BJ (cell line): ENCODE measurements around the gene KIF26B. TPM values are rescaled to one million over a fixed set of nuclear protein-coding genes. Genes with fewer than 3 reads are reported as not detected.
"Not testable (repeated sequence)": the region's sequence is repeated elsewhere in the genome, so short reads cannot be mapped to it uniquely, and the experiment has no call there.

Source experiments
- CTCF ChIA-PET: fragments of 350-600 bp; formaldehyde crosslinking; extraction: SDS; loops from one replicate; lab custom pipeline; 2021; ENCODE audit warnings: antibody characterized with exemption, inconsistent platforms; lab: Yijun Ruan, JAX
- POLR2A ChIA-PET: fragments of 300-600 bp; sonication (Branson Sonifier 250); formaldehyde crosslinking; extraction: SDS; loops from one replicate; lab custom pipeline; 2021; ENCODE audit warnings: antibody characterized with exemption; lab: Charles Lee
- DNase-seq: peaks from one replicate; pipeline ENCODE4 v3.0.0-alpha.2; 2011; ENCODE audit warnings: low read depth
- H3K27me3 ChIP-seq: 2 replicates; pipeline ENCODE4 v1.6.0; 2011; ENCODE audit warnings: low read length; ENCODE audit not compliant: control insufficient read depth, insufficient read depth
- H3K36me3 ChIP-seq: 2 replicates; pipeline ENCODE4 v1.5.1; 2011; ENCODE audit warnings: low read length; ENCODE audit not compliant: control insufficient read depth, insufficient read depth
- H3K4me3 ChIP-seq: 2 replicates; pipeline ENCODE4 v1.5.1; 2011; ENCODE audit warnings: low read depth, mild to moderate bottlenecking, control low read depth, low read length
- polyA plus RNA-seq: library from polyadenylated mRNA; depleted of rRNA; stranded (reverse); fragments of >200 nt; gene quantifications from 2 replicates; pipeline ENCODE4 v1.2.3, GENCODE V29; 2011
- TF ChIP-seq, protein P1 (sequence below): IDR thresholded peaks from 2 replicates; pipeline ENCODE4 v1.5.1; 2011; ENCODE audit warnings: low read depth, mild to moderate bottlenecking, control low read depth, inconsistent platforms, low read length, moderate library complexity; ENCODE audit not compliant: insufficient read depth

Gene KIF26B
- polyA plus RNA-seq, 1 experiment, result 2.8 TPM

- Histone ChIP-seq H3K27me3 (peaks cover 2% of the 10 kb centered on the region; the same call in 1 of the 2 replicates), H3K36me3 (no peaks in the 10 kb centered on the region), H3K4me3 (no peak overlapping the region)
- ChIA-PET POLR2A (no interaction called here), CTCF (no interaction called here)
- DNase-seq, result no peak
- TF ChIP-seq, protein P1, sequence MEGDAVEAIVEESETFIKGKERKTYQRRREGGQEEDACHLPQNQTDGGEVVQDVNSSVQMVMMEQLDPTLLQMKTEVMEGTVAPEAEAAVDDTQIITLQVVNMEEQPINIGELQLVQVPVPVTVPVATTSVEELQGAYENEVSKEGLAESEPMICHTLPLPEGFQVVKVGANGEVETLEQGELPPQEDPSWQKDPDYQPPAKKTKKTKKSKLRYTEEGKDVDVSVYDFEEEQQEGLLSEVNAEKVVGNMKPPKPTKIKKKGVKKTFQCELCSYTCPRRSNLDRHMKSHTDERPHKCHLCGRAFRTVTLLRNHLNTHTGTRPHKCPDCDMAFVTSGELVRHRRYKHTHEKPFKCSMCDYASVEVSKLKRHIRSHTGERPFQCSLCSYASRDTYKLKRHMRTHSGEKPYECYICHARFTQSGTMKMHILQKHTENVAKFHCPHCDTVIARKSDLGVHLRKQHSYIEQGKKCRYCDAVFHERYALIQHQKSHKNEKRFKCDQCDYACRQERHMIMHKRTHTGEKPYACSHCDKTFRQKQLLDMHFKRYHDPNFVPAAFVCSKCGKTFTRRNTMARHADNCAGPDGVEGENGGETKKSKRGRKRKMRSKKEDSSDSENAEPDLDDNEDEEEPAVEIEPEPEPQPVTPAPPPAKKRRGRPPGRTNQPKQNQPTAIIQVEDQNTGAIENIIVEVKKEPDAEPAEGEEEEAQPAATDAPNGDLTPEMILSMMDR, result no peak
Observed at GRCh38 chr1:245124644-245125043, 30.1 kb upstream of the KIF26B start.

DNA sequence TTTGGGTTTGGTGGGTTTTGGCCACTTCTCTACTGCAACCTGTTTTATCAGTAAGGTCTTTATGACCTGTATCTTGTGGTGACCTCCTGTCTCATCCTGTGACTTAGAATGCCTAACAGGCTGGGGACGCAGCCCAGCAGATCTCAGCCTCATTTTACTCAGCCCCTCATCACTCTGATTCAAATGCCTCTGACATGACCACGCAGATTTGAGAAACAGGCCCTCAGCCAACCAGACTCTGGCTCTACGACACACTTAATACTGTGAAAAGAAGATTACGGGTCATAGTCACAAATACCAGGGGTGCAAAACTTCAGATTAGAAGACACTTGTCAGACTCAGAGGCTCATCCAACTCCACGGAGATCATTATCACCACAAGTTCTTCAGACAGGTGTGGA, 28.3 kb upstream of the KIF26B start:
- H3K4me3 ChIP-seq, result no peak overlapping the region
- ChIA-PET POLR2A (no interaction called here), CTCF (no interaction called here)
- TF ChIP-seq, protein P1, result no peak
- DNase-seq, result no peak
- H3K27me3 ChIP-seq, result peaks cover 3% of the 10 kb centered on the region
- H3K36me3 ChIP-seq, result no peaks in the 10 kb centered on the region

DNA sequence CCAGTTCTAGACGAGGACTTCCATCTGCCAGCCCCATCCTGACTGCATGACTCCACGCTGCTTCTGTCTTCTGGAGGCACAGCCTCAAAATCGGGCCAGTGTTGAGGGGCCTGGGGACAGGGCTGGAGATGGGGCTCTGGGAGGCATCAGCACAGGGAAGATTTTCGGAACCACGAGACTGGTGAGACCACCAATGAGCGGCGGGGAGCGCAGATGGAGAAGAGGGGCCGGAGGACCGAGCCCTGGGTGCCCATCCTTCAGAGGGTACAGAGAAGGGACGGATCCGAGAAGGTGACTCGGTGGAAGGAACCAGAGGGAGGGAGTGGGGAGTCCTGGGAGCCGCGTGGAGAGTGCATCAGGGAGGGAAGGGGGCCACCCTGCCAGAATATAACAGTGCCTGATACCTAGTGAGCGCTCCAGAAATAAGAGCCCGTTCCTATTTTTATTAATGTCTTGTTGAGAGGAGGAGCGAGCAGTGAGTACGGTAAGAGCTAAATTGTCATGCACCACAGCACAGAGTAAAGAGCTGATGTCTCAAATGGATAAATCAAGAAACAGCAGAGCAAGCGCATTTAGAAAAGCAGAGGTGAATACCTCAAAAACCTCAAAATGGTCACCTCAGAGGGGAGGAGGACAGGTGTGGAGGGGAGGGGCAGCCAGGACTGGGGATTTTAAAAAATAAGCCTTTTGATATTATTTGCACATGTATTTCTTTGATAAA, 26.2 kb upstream of the KIF26B start:
- TF ChIP-seq, protein P1, result no peak
- H3K4me3 ChIP-seq, result no peak overlapping the region
- ChIA-PET CTCF (no interaction called here), POLR2A (no interaction called here)
- no peaks in the 10 kb centered on the region for H3K36me3 ChIP-seq
- peaks cover 3% of the 10 kb centered on the region for H3K27me3 ChIP-seq
- no peak for DNase-seq

- POLR2A ChIA-PET, result no interaction called here
- H3K4me3 ChIP-seq, result no peak overlapping the region
- H3K36me3 ChIP-seq, result no peaks in the 10 kb centered on the region
- TF ChIP-seq, protein P1, result no peak
- CTCF ChIA-PET, result no interaction called here
- DNase-seq, result no peak
- peaks cover 3% of the 10 kb centered on the region for H3K27me3 ChIP-seq
Observed at GRCh38 chr1:245129319-245130240, 25.2 kb upstream of the KIF26B start.

DNA sequence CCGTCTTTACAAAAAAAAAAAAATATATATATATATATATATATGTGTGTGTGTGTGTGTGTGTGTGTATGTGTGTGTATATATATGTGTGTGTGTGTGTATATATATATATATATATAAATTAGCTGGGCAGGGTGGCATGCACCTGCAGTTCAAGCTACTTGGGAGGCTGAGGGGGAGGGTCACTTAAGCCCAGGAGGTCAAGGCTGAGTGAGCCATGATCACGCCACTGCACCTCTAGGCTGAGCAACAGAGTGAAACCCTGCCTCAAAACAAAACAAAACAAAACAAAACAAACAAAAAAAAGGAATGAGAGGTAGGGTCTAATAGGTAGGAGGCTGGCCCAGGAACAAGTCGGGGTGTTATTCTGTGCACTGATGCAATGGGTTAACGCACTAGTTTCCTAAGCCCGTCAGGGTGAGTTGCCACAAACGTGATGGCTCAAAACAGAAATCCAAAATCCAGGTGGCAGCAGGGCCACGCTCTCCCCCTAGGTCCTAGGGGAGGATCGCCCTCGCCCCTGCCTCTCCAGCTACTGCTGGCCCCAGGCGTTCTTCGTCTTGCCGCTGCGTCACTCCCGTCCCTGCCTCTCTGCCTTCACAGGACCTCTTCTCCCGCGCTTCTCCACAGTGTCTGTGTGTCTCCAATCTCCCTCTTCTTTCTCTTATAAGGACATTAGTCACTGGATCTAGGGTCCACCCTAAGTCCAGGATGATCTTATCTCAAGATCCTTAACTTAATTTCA, 24.3 kb upstream of the KIF26B start:
- H3K36me3 ChIP-seq, POLR2A ChIA-PET, CTCF ChIA-PET, DNase-seq, H3K27me3 ChIP-seq, H3K4me3 ChIP-seq: not testable (repeated sequence)
